ENCODE measurements around the gene USP7. TPM values are rescaled to one million over a fixed set of nuclear protein-coding genes. Genes with fewer than 3 reads are reported as not detected.

Gene USP7
- total and polyA plus RNA-seq, 2 experiments from 2014 or later, result 38.0 to 40.8 TPM

Other genes with a start within 250 kb of the USP7 start
- 8.4 and 10.9 TPM in 2 replicates for gene TMEM186, start 166.3 kb downstream of the USP7 start, total RNA-seq
- gene TMEM186, start 166.3 kb downstream of the USP7 start, polyA plus RNA-seq, result 18.7 and 20.4 TPM in 2 replicates
- gene PMM2, start 166.1 kb downstream of the USP7 start, total RNA-seq, result 28.9 and 31.3 TPM in 2 replicates
- 28.4 and 34.1 TPM in 2 replicates for gene PMM2, start 166.1 kb downstream of the USP7 start, polyA plus RNA-seq
- gene CARHSP1, start 94.9 kb downstream of the USP7 start, total RNA-seq, result 113 and 140 TPM in 2 replicates
- gene CARHSP1, start 94.9 kb downstream of the USP7 start, polyA plus RNA-seq, result 164 and 167 TPM in 2 replicates
- gene LITAFD, start 81.6 kb downstream of the USP7 start, total RNA-seq, result not detected in 2 replicates
- not detected in 2 replicates for gene LITAFD, start 81.6 kb downstream of the USP7 start, polyA plus RNA-seq
- 58.4 and 69.0 TPM in 2 replicates for gene HAPSTR1, start 127.7 kb upstream of the USP7 start, total RNA-seq
- gene HAPSTR1, start 127.7 kb upstream of the USP7 start, polyA plus RNA-seq, result 20.2 and 21.4 TPM in 2 replicates

Data from hepatocyte (in vitro differentiated cells).